Astrocyte (in vitro differentiated cells and primary cell): ENCODE measurements around the gene NOD1.

Experiments
- CTCF ChIP-seq: IDR thresholded peaks from 2 replicates; pipeline ENCODE4 v1.5.1; 2011; ENCODE audit warnings: low read depth, mild to moderate bottlenecking, inconsistent platforms, low read length, moderate library complexity; ENCODE audit not compliant: insufficient read depth
- EZH2 ChIP-seq: IDR thresholded peaks from 2 replicates; pipeline ENCODE4 v1.6.1; 2012; ENCODE audit warnings: mild to moderate bottlenecking, low read length, inconsistent platforms; ENCODE audit not compliant: insufficient read depth

- no peak for TF ChIP-seq CTCF
- no peak for TF ChIP-seq EZH2
Measured at GRCh38 chr7:30468791-30469190, 9.8 kb downstream of the NOD1 start.
